PFSK-1 (cell line): ENCODE data around the gene WWC2.

Source experiments
- FOXP2 ChIP-seq: optimal IDR thresholded peaks from 2 replicates; pipeline ENCODE3; 2011; ENCODE audit warnings: borderline replicate concordance, control low read depth, inconsistent platforms; ENCODE audit not compliant: insufficient read depth; ENCODE audit errors: extremely low read length, extremely low read depth
- POLR2AphosphoS5 ChIP-seq: IDR thresholded peaks from 2 replicates; pipeline ENCODE4 v1.6.1; 2012; ENCODE audit warnings: low read depth, mild to moderate bottlenecking, control low read depth, low read length, moderate library complexity
- SIN3A ChIP-seq: IDR thresholded peaks from 2 replicates; pipeline ENCODE4 v1.6.1; 2012; ENCODE audit warnings: mild to moderate bottlenecking, low read length, moderate library complexity, borderline replicate concordance; ENCODE audit not compliant: insufficient read depth
- TAF1 ChIP-seq: IDR thresholded peaks from 2 replicates; pipeline ENCODE4 v1.6.1; 2012; ENCODE audit warnings: low read length, control low read depth, borderline replicate concordance; ENCODE audit not compliant: insufficient read depth
- TF ChIP-seq, protein P1 (sequence below), 2 experiments: IDR thresholded peaks; 2 replicates each; pipeline versions ENCODE4 v1.6.1 to v1.8.0; 2011 to 2012; ENCODE audit warnings: low read depth in 2 of 2, low read length in 2 of 2, control low read depth in 1 of 2, inconsistent platforms in 1 of 2, mild to moderate bottlenecking in 1 of 2, moderate library complexity in 1 of 2; ENCODE audit not compliant: insufficient read depth in 1 of 2

Gene WWC2

DNA sequence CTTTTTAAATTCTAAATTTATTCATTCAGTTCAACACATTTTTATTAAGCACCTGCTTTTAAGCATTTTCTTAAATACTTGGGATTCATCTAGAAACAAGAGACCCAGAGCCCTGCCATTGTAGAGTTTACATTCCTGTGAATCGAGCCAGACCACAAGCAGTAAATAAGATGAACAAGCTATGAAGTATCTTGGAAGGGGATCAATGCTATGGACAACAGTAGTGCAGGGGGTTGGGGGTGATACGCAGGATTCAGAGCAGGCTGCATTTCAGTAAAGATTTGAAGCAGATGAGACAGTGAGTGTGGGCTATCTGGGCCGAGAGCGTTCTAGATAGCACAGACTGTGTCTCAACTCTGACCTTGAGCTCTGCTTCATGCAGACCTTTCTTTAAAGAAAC is 185.9 kb downstream of the WWC2 start:
- TF ChIP-seq, protein P1, sequence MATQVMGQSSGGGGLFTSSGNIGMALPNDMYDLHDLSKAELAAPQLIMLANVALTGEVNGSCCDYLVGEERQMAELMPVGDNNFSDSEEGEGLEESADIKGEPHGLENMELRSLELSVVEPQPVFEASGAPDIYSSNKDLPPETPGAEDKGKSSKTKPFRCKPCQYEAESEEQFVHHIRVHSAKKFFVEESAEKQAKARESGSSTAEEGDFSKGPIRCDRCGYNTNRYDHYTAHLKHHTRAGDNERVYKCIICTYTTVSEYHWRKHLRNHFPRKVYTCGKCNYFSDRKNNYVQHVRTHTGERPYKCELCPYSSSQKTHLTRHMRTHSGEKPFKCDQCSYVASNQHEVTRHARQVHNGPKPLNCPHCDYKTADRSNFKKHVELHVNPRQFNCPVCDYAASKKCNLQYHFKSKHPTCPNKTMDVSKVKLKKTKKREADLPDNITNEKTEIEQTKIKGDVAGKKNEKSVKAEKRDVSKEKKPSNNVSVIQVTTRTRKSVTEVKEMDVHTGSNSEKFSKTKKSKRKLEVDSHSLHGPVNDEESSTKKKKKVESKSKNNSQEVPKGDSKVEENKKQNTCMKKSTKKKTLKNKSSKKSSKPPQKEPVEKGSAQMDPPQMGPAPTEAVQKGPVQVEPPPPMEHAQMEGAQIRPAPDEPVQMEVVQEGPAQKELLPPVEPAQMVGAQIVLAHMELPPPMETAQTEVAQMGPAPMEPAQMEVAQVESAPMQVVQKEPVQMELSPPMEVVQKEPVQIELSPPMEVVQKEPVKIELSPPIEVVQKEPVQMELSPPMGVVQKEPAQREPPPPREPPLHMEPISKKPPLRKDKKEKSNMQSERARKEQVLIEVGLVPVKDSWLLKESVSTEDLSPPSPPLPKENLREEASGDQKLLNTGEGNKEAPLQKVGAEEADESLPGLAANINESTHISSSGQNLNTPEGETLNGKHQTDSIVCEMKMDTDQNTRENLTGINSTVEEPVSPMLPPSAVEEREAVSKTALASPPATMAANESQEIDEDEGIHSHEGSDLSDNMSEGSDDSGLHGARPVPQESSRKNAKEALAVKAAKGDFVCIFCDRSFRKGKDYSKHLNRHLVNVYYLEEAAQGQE (IDR thresholded peaks at IDR 0.05; ENCODE audit: insufficient read depth in 1 of 2, low read depth in 2 of 2, low read length in 2 of 2): no peak
- TF ChIP-seq FOXP2 (no peak), TAF1 (no peak), SIN3A (no peak), POLR2AphosphoS5 (no peak)

DNA sequence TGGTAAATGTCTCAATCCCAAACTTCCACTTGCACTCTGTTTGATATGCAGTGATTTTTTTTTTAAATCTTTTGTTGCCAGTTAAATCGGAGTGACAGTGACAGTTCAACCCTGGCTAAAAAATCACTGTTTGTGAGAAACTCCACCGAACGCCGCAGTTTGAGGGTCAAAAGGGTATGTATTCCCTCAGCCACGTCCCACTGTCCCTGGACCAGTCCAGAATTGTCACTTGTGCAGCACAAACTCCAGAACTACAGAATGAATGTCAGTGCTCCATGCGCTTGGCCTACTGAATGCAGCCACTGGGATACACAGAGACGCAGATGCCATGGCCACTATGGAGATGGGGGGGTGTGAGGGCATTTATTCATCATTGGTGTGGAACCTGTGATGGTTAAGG is 186.8 kb downstream of the WWC2 start:
- TF ChIP-seq TAF1 (no peak), SIN3A (no peak)
- TF ChIP-seq, protein P1 (IDR thresholded peaks at IDR 0.05; ENCODE audit: insufficient read depth in 1 of 2, low read depth in 2 of 2, low read length in 2 of 2): no peak

- TF ChIP-seq POLR2AphosphoS5 (no peak), SIN3A (no peak), TAF1 (no peak), FOXP2 (no peak)
- TF ChIP-seq, protein P1 (IDR thresholded peaks at IDR 0.05; ENCODE audit: insufficient read depth in 1 of 2, low read depth in 2 of 2, low read length in 2 of 2): no peak
Observed at GRCh38 chr4:183286590-183287308, 187.7 kb downstream of the WWC2 start.

GRCh38 chr4:183287309-183287659 is 188.2 kb downstream of the WWC2 start:
- TF ChIP-seq FOXP2 (no peak), POLR2AphosphoS5 (no peak), SIN3A (no peak), TAF1 (no peak)
- TF ChIP-seq, protein P1 (IDR thresholded peaks at IDR 0.05; ENCODE audit: insufficient read depth in 1 of 2, low read depth in 2 of 2, low read length in 2 of 2): no peak

DNA sequence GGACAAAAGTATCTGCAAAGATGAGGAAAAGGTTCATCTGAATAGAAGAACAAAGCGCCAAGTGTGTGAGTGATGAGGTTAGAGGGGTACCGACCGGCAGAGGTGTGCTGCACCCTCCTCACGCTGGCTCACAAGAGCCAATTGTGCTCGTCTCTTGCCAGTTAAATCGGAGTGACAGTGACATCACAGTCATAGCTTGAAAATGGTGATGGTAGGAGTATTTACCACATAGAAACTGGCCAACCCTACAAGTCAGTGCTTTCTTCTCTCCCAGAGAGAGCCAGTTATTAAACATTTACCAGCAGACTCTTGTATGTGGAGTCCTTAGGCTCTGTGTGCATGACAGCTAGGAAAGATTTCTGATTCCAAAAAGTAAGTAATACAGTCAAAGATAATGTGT is 188.6 kb downstream of the WWC2 start:
- TF ChIP-seq SIN3A (no peak), TAF1 (no peak), FOXP2 (no peak)
